Measurements from ENCODE around the gene PEX12.

GRCh38 chr17:35575759-35576158 lies 2.6 kb downstream of the PEX12 start:
- TF ChIP-seq POLR2A (IDR thresholded peaks at IDR 0.05; ENCODE audit: low read depth, low read length) (no peak), CTCF (IDR thresholded peaks at IDR 0.05; ENCODE audit: extremely low read depth in 1 of 2, insufficient read depth in 1 of 2, low read depth in 1 of 2, low read length in 2 of 2) (no peak), FOS (IDR thresholded peaks at IDR 0.05; ENCODE audit: borderline replicate concordance, insufficient read depth, low read length) (no peak), JUN (IDR thresholded peaks at IDR 0.05; ENCODE audit: borderline replicate concordance, insufficient read depth, insufficient read length, low read depth) (no peak)
